Mesothelial cell of epicardium (in vitro differentiated cells): Measurements from ENCODE around the gene ZFX. TPM values are rescaled to one million over a fixed set of nuclear protein-coding genes. Genes with fewer than 3 reads are reported as not detected.

ENCODE experiments used
- DNase-seq, 2 experiments: peaks; one replicate each; pipeline ENCODE4 v3.0.0; 2021; ENCODE audit warnings: low spot score in 2 of 2; ENCODE audit not compliant: unreplicated experiment in 2 of 2
- H3K27ac Mint-ChIP-seq: 2 replicates; pipeline ENCODE4 v1.8.0; 2021; ENCODE audit warnings: mixed read lengths
- H3K27me3 Mint-ChIP-seq: 2 replicates; pipeline ENCODE4 v1.8.0; 2021; ENCODE audit warnings: low read depth, mixed read lengths
- H3K36me3 Mint-ChIP-seq: 2 replicates; pipeline ENCODE4 v1.8.0; 2021; ENCODE audit warnings: mixed read lengths
- H3K4me1 Mint-ChIP-seq: 2 replicates; pipeline ENCODE4 v1.8.0; 2021; ENCODE audit warnings: mixed read lengths
- H3K4me3 Mint-ChIP-seq: 2 replicates; pipeline ENCODE4 v1.8.0; 2021; ENCODE audit warnings: mild to moderate bottlenecking, moderate library complexity, mixed read lengths
- H3K9me3 Mint-ChIP-seq: 2 replicates; pipeline ENCODE4 v1.8.0; 2021; ENCODE audit warnings: mixed read lengths
- CTCF ChIP-seq: fragments of 200-600 bp; sonication (generic); IDR thresholded peaks from one replicate; pipeline ENCODE4 v1.5.0; 2021; ENCODE audit warnings: antibody characterized with exemption; ENCODE audit not compliant: unreplicated experiment
- total RNA-seq: library from RNA; stranded (reverse); gene quantifications from 3 replicates; pipeline ENCODE4 v1.2.1, GENCODE V29; 2021

The ZFX gene
- total RNA-seq, 1 donor from 2014 or later, result 131 TPM

GRCh38 chrX:24208496-24209240, 59.1 kb downstream of the ZFX start:
- DNase-seq, result no peak
- peaks cover under 1% of the 10 kb centered on the region for H3K4me1 Mint-ChIP-seq
- TF ChIP-seq CTCF, result no peak
- H3K27me3 Mint-ChIP-seq, result no peaks in the 10 kb centered on the region
- H3K4me3 Mint-ChIP-seq, result no peak overlapping the region
- no peak overlapping the region for H3K27ac Mint-ChIP-seq
- H3K9me3 Mint-ChIP-seq, result no peaks in the 10 kb centered on the region
- peaks cover 26% of the 10 kb centered on the region for H3K36me3 Mint-ChIP-seq

GRCh38 chrX:24210190-24210589, 60.7 kb downstream of the ZFX start:
- no peaks in the 10 kb centered on the region for H3K27me3 Mint-ChIP-seq
- no peak for DNase-seq
- peak overlapping the region; percentile 6 for H3K27ac Mint-ChIP-seq
- no peak for TF ChIP-seq CTCF
- peaks cover 26% of the 10 kb centered on the region for H3K36me3 Mint-ChIP-seq
- no peak overlapping the region for H3K4me3 Mint-ChIP-seq
- no peaks in the 10 kb centered on the region for H3K9me3 Mint-ChIP-seq
- peaks cover 9% of the 10 kb centered on the region for H3K4me1 Mint-ChIP-seq

GRCh38 chrX:24214568-24214967, 65.0 kb downstream of the ZFX start:
- Mint-ChIP-seq H3K4me1 (peaks cover 31% of the 10 kb centered on the region), H3K4me3 (no peak overlapping the region), H3K27me3 (no peaks in the 10 kb centered on the region), H3K27ac (peak overlapping the region; percentile 88), H3K36me3 (peaks cover 22% of the 10 kb centered on the region), H3K9me3 (peaks cover 3% of the 10 kb centered on the region)
- DNase-seq, result no peak
- no peak for TF ChIP-seq CTCF

GRCh38 chrX:24215272-24215671, 65.7 kb downstream of the ZFX start:
- no peak for TF ChIP-seq CTCF
- H3K9me3 Mint-ChIP-seq, result peaks cover 3% of the 10 kb centered on the region
- H3K4me3 Mint-ChIP-seq, result no peak overlapping the region
- DNase-seq, result no peak
- H3K36me3 Mint-ChIP-seq, result peaks cover 18% of the 10 kb centered on the region
- peaks cover 31% of the 10 kb centered on the region for H3K4me1 Mint-ChIP-seq
- peak overlapping the region; percentile 60 for H3K27ac Mint-ChIP-seq
- no peaks in the 10 kb centered on the region for H3K27me3 Mint-ChIP-seq

GRCh38 chrX:24216037-24216436, 66.5 kb downstream of the ZFX start:
- no peak for TF ChIP-seq CTCF
- no peak overlapping the region for H3K4me3 Mint-ChIP-seq
- peaks cover 3% of the 10 kb centered on the region for H3K9me3 Mint-ChIP-seq
- peaks cover 10% of the 10 kb centered on the region for H3K36me3 Mint-ChIP-seq
- no peak for DNase-seq
- H3K27me3 Mint-ChIP-seq, result no peaks in the 10 kb centered on the region
- H3K4me1 Mint-ChIP-seq, result peaks cover 31% of the 10 kb centered on the region
- peak overlapping the region; percentile 60 for H3K27ac Mint-ChIP-seq
